ENCODE data around the gene ACER2.

ACER2 gene

GRCh38 chr9:19493876-19494275 is 85.1 kb downstream of the ACER2 start:
- DNase-seq (ENCODE audit: extremely low spot score): no peak
- TF ChIP-seq NFRKB (IDR thresholded peaks at IDR 0.05) (no peak), FOXA1 (IDR thresholded peaks at IDR 0.05) (no peak), FOXK2 (IDR thresholded peaks at IDR 0.05) (no peak), LEF1 (IDR thresholded peaks at IDR 0.05; ENCODE audit: borderline replicate concordance) (no peak), FOXM1 (IDR thresholded peaks at IDR 0.05; ENCODE audit: borderline replicate concordance) (no peak), ELF4 (IDR thresholded peaks at IDR 0.05) (no peak), PKNOX1 (IDR thresholded peaks at IDR 0.05) (no peak), CTBP1 (IDR thresholded peaks at IDR 0.05; ENCODE audit: borderline replicate concordance) (no peak), SUZ12 (IDR thresholded peaks at IDR 0.05) (no peak), ZNF384 (IDR thresholded peaks at IDR 0.05) (no peak), ARNT (IDR thresholded peaks at IDR 0.05) (no peak), HDGF (IDR thresholded peaks at IDR 0.05; ENCODE audit: borderline replicate concordance) (no peak)
- POLR2A ChIA-PET: no interaction called here
- CTCF ChIA-PET: interaction anchor here (0.8 kb wide), 1 partner anchor 29 kb away, joined by 3 read pairs; no protein-coding TSS in a partner anchor

- CTCF ChIA-PET: no interaction called here
- DNase-seq (ENCODE audit: extremely low spot score): no peak
- POLR2A ChIA-PET: no interaction called here
- TF ChIP-seq NFRKB (IDR thresholded peaks at IDR 0.05) (no peak), HDGF (IDR thresholded peaks at IDR 0.05; ENCODE audit: borderline replicate concordance) (no peak), ZNF384 (IDR thresholded peaks at IDR 0.05) (no peak), BHLHE40 (IDR thresholded peaks at IDR 0.05; ENCODE audit: borderline replicate concordance) (no peak), ELF4 (IDR thresholded peaks at IDR 0.05) (no peak), SP1 (IDR thresholded peaks at IDR 0.05) (no peak), PKNOX1 (IDR thresholded peaks at IDR 0.05) (no peak), FOXK2 (IDR thresholded peaks at IDR 0.05) (no peak), FOXM1 (IDR thresholded peaks at IDR 0.05; ENCODE audit: borderline replicate concordance) (no peak), CTBP1 (IDR thresholded peaks at IDR 0.05; ENCODE audit: borderline replicate concordance) (no peak), L3MBTL2 (conservative IDR thresholded peaks at IDR 0.05) (no peak), ARNT (IDR thresholded peaks at IDR 0.05) (no peak), TARDBP (IDR thresholded peaks at IDR 0.05) (no peak), SUZ12 (IDR thresholded peaks at IDR 0.05) (no peak), FOXA1 (IDR thresholded peaks at IDR 0.05) (no peak), LEF1 (IDR thresholded peaks at IDR 0.05; ENCODE audit: borderline replicate concordance) (no peak)
Observed at GRCh38 chr9:19495186-19496028, 86.6 kb downstream of the ACER2 start.

GRCh38 chr9:19496321-19497050 is 87.7 kb downstream of the ACER2 start:
- POLR2A ChIA-PET: no interaction called here
- DNase-seq (ENCODE audit: extremely low spot score): no peak
- TF ChIP-seq FOXK2 (IDR thresholded peaks at IDR 0.05): no peak
- TF ChIP-seq ELF4 (IDR thresholded peaks at IDR 0.05): no peak
- no peak for TF ChIP-seq FOXA1 (IDR thresholded peaks at IDR 0.05)
- CTCF ChIA-PET: interaction anchor here (0.6 to 0.9 kb wide), 2 partner anchors 31 to 729 kb away, joined by 3 read pairs; no protein-coding TSS in a partner anchor

GRCh38 chr9:19497276-19497675 is 88.5 kb downstream of the ACER2 start:
- no peak for DNase-seq (ENCODE audit: extremely low spot score)
- ChIA-PET CTCF (interaction anchor here (0.6 to 0.9 kb wide), 2 partner anchors 32 to 729 kb away, joined by 3 read pairs; no protein-coding TSS in a partner anchor), POLR2A (no interaction called here)
- TF ChIP-seq FOXK2 (IDR thresholded peaks at IDR 0.05) (no peak), LEF1 (IDR thresholded peaks at IDR 0.05; ENCODE audit: borderline replicate concordance) (no peak), FOXM1 (IDR thresholded peaks at IDR 0.05; ENCODE audit: borderline replicate concordance) (no peak), SP1 (IDR thresholded peaks at IDR 0.05) (no peak), PKNOX1 (IDR thresholded peaks at IDR 0.05) (no peak), TARDBP (IDR thresholded peaks at IDR 0.05) (no peak), NFRKB (IDR thresholded peaks at IDR 0.05) (no peak), BHLHE40 (IDR thresholded peaks at IDR 0.05; ENCODE audit: borderline replicate concordance) (no peak), FOXA1 (IDR thresholded peaks at IDR 0.05) (no peak), L3MBTL2 (conservative IDR thresholded peaks at IDR 0.05) (no peak), ZNF384 (IDR thresholded peaks at IDR 0.05) (no peak), CTBP1 (IDR thresholded peaks at IDR 0.05; ENCODE audit: borderline replicate concordance) (no peak), ARNT (IDR thresholded peaks at IDR 0.05) (no peak), ELF4 (IDR thresholded peaks at IDR 0.05) (no peak), HDGF (IDR thresholded peaks at IDR 0.05; ENCODE audit: borderline replicate concordance) (no peak), SUZ12 (IDR thresholded peaks at IDR 0.05) (no peak)

GRCh38 chr9:19498015-19498414 is 89.2 kb downstream of the ACER2 start:
- DNase-seq (ENCODE audit: extremely low spot score): no peak
- POLR2A ChIA-PET: no interaction called here
- TF ChIP-seq BHLHE40 (IDR thresholded peaks at IDR 0.05; ENCODE audit: borderline replicate concordance) (no peak), HDGF (IDR thresholded peaks at IDR 0.05; ENCODE audit: borderline replicate concordance) (no peak), SP1 (IDR thresholded peaks at IDR 0.05) (no peak)
- CTCF ChIA-PET: no interaction called here

Data from HEK293T (cell line).